CD14-positive monocyte (primary cell): ENCODE results near the gene TTC9B. TPM values are rescaled to one million over a fixed set of nuclear protein-coding genes. Genes with fewer than 3 reads are reported as not detected.

ENCODE experiments used
- DNase-seq, 3 donors: peaks; one replicate each; pipeline ENCODE4 v3.0.0-alpha.2; 2011 to 2022
- H2AFZ ChIP-seq: 2 replicates; pipeline ENCODE4 v1.6.0; 2012; ENCODE audit warnings: mild to moderate bottlenecking, low read depth, low read length, inconsistent platforms; ENCODE audit not compliant: insufficient read depth, poor library complexity, severe bottlenecking
- H3K27ac ChIP-seq, 2 donors: 1 replicate in 1 of 2; 2 replicates in 1 of 2; pipeline ENCODE4 v1.5.1; 2012 to 2013; ENCODE audit warnings: low read length in 2 of 2, control low read depth in 1 of 2, inconsistent platforms in 1 of 2, low read depth in 1 of 2, mild to moderate bottlenecking in 1 of 2
- H3K27me3 ChIP-seq, 2 donors: one replicate each; pipeline versions ENCODE4 v1.6.0 to v1.6.1; 2011 to 2013; ENCODE audit warnings: low read length in 2 of 2; ENCODE audit not compliant: control insufficient read depth in 2 of 2, insufficient read depth in 2 of 2
- H3K36me3 ChIP-seq, 2 donors: replicated peaks in 1 of 2; 1 replicate in 1 of 2; 2 replicates in 1 of 2; pipeline versions ENCODE4 v1.5.1 to v1.6.1; 2012 to 2013; ENCODE audit warnings: low read length in 2 of 2, control low read depth in 1 of 2, inconsistent platforms in 1 of 2, mild to moderate bottlenecking in 1 of 2; ENCODE audit not compliant: insufficient read depth in 2 of 2, control insufficient read depth in 1 of 2
- H3K4me1 ChIP-seq, 2 donors: 1 replicate in 1 of 2; 2 replicates in 1 of 2; pipeline versions ENCODE4 v1.5.1 to v1.6.1; 2012 to 2013; ENCODE audit warnings: low read length in 2 of 2, control low read depth in 1 of 2, inconsistent platforms in 1 of 2, mild to moderate bottlenecking in 1 of 2, moderate library complexity in 1 of 2; ENCODE audit not compliant: insufficient read depth in 2 of 2, control insufficient read depth in 1 of 2
- H3K4me2 ChIP-seq: replicated peaks from 2 replicates; pipeline ENCODE3; 2012; ENCODE audit warnings: low read length, moderate library complexity, mild to moderate bottlenecking; ENCODE audit not compliant: poor library complexity, severe bottlenecking; ENCODE audit errors: extremely low read depth
- H3K4me3 ChIP-seq, 3 experiments: fragments of 200-600 bp in 1 of 3; sonication (generic) in 1 of 3; replicated peaks in 1 of 3; 1 replicate in 2 of 3; 2 replicates in 1 of 3; pipeline ENCODE4 v1.5.1; 2011 to 2013; ENCODE audit warnings: low read length in 3 of 3, mild to moderate bottlenecking in 3 of 3, control low read depth in 2 of 3, low read depth in 2 of 3, inconsistent platforms in 1 of 3, moderate library complexity in 1 of 3
- H3K79me2 ChIP-seq: 2 replicates; pipeline ENCODE4 v1.6.0; 2012; ENCODE audit warnings: mild to moderate bottlenecking, control low read depth, inconsistent platforms, low read length, moderate library complexity; ENCODE audit not compliant: insufficient read depth
- H3K9ac ChIP-seq: 2 replicates; pipeline ENCODE4 v1.6.0; 2017; ENCODE audit warnings: low read length, mild to moderate bottlenecking; ENCODE audit not compliant: insufficient read depth, poor library complexity, severe bottlenecking
- H3K9me3 ChIP-seq, 2 donors: replicated peaks in 1 of 2; 1 replicate in 1 of 2; 2 replicates in 1 of 2; pipeline versions ENCODE4 v1.5.1 to v1.6.1; 2012 to 2013; ENCODE audit warnings: low read length in 2 of 2, control low read depth in 1 of 2; ENCODE audit not compliant: control insufficient read depth in 1 of 2, insufficient read depth in 1 of 2
- H4K20me1 ChIP-seq: 2 replicates; pipeline ENCODE4 v1.6.0; 2012; ENCODE audit warnings: mild to moderate bottlenecking, low read length, control low read depth, moderate library complexity; ENCODE audit not compliant: insufficient read depth
- H3K27ac Mint-ChIP-seq, 7 donors: one replicate each; pipeline ENCODE4 v1.8.0; 2020; ENCODE audit warnings: mild to moderate bottlenecking in 7 of 7, mixed read lengths in 7 of 7, moderate library complexity in 6 of 7, inconsistent platforms in 2 of 7
- H3K27me3 Mint-ChIP-seq, 3 donors: one replicate each; pipeline ENCODE4 v1.8.0; 2021 to 2022; ENCODE audit warnings: low read depth in 3 of 3, mild to moderate bottlenecking in 3 of 3, mixed read lengths in 3 of 3, moderate library complexity in 3 of 3, inconsistent platforms in 1 of 3
- H3K36me3 Mint-ChIP-seq, 2 donors: one replicate each; pipeline ENCODE4 v1.8.0; 2020; ENCODE audit warnings: mixed read lengths in 2 of 2, inconsistent platforms in 1 of 2, mild to moderate bottlenecking in 1 of 2
- H3K4me1 Mint-ChIP-seq: one replicate; pipeline ENCODE4 v1.8.0; 2020; ENCODE audit warnings: mild to moderate bottlenecking, mixed read lengths
- H3K4me3 Mint-ChIP-seq, 2 donors: one replicate each; pipeline ENCODE4 v1.8.0; 2020; ENCODE audit warnings: mild to moderate bottlenecking in 2 of 2, mixed read lengths in 2 of 2, moderate library complexity in 1 of 2
- H3K9me3 Mint-ChIP-seq, 7 donors: one replicate each; pipeline ENCODE4 v1.8.0; 2020 to 2022; ENCODE audit warnings: mixed read lengths in 7 of 7, mild to moderate bottlenecking in 6 of 7, moderate library complexity in 6 of 7, inconsistent platforms in 2 of 7
- WGBS: methylation state at CpG from one replicate; pipeline ENCODE4 v1.1.5; 2013; ENCODE audit warnings: missing lambda C conversion rate; ENCODE audit not compliant: insufficient coverage; 5-methylcytosine and 5-hydroxymethylcytosine counted together
- intact Hi-C, 2 donors: fragments of 100-400 bp; cut with micrococcal nuclease; formaldehyde crosslinking; loops; one replicate each; pipeline versions ENCODE4 v1.15.0 to v1.15.1; 2023
- polyA plus RNA-seq, 3 donors: library from polyadenylated mRNA; depleted of rRNA in 1 of 3; unstranded in 2 of 3; stranded (reverse) in 1 of 3; fragments of 300-500 nt in 2 of 3; fragments of >200 nt in 1 of 3; fragmentation: Illumina TruSeq in 2 of 3; gene quantifications; 1 replicate in 2 of 3; 2 replicates in 1 of 3; pipeline ENCODE4 v1.2.3, GENCODE V29; 2012 to 2021
- TF ChIP-seq, protein P1 (sequence below): fragments of 200-600 bp; IDR thresholded peaks from one replicate; pipeline ENCODE4 v1.8.0; 2022; ENCODE audit warnings: antibody characterized with exemption, mild to moderate bottlenecking

The TTC9B gene
- polyA plus RNA-seq, 3 donors: not detected

DNA sequence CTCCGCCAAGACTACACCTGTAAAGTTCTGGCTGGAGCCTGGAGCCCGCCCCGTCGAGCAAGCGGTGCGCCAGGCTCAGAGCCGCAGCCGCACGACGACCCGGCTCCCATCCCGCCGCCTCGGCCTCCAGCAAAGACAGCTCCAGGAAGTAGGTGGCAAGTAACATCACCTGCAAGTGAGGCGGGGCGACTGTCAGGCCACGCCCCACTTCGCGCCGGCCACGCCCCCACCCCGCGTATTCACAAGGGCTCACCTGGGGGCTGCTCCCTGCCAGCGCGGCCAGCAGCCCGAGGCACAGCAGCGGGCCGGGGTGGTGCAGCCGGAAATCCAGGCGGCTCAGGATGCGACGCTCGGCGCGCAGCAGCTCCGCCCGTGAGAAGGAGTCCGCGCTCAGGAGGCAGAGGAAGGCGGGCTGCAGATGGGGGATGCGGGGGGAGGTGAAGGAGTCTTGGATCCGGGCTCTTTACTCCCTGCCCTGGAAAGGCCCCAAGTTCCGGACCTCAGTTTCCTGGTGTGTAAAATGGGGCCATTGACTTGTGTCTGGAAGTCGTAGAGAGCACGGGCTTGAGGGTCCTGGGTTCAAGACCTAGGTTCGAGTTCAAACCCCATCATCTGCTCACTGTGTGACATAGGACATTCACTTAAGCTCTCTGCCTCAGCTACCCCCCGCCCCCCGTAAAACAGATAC lies 5.1 kb upstream of the TTC9B start:
- H3K36me3 Mint-ChIP-seq: peaks cover 2 to 6% of the 10 kb centered on the region in 2 donors
- no peaks in the 10 kb centered on the region for H3K79me2 ChIP-seq
- H2AFZ ChIP-seq: no peak overlapping the region
- TF ChIP-seq, protein P1, sequence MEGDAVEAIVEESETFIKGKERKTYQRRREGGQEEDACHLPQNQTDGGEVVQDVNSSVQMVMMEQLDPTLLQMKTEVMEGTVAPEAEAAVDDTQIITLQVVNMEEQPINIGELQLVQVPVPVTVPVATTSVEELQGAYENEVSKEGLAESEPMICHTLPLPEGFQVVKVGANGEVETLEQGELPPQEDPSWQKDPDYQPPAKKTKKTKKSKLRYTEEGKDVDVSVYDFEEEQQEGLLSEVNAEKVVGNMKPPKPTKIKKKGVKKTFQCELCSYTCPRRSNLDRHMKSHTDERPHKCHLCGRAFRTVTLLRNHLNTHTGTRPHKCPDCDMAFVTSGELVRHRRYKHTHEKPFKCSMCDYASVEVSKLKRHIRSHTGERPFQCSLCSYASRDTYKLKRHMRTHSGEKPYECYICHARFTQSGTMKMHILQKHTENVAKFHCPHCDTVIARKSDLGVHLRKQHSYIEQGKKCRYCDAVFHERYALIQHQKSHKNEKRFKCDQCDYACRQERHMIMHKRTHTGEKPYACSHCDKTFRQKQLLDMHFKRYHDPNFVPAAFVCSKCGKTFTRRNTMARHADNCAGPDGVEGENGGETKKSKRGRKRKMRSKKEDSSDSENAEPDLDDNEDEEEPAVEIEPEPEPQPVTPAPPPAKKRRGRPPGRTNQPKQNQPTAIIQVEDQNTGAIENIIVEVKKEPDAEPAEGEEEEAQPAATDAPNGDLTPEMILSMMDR: no peak
- peaks cover 11 to 39% (median 24%) of the 10 kb centered on the region in 7 donors for H3K9me3 Mint-ChIP-seq
- H3K4me1 ChIP-seq: no peaks in the 10 kb centered on the region
- peak overlapping the region in 1 of 2 donors; percentile 76 for H3K4me3 Mint-ChIP-seq
- H3K9ac ChIP-seq: no peak overlapping the region
- H3K4me1 Mint-ChIP-seq: peaks cover 15% of the 10 kb centered on the region
- H3K27me3 ChIP-seq: peaks cover 51 to 84% of the 10 kb centered on the region in 2 donors
- peaks cover 89 to 96% (median 95%) of the 10 kb centered on the region in 3 donors for H3K27me3 Mint-ChIP-seq
- H3K4me3 ChIP-seq: no peak overlapping the region
- no peak for DNase-seq
- no peaks in the 10 kb centered on the region for H3K36me3 ChIP-seq
- H4K20me1 ChIP-seq: no peaks in the 10 kb centered on the region
- intact Hi-C loops: loop anchor here in 1 of 2 donors (5.0 kb wide), 1 partner anchor 81 kb away; no protein-coding TSS in a partner anchor
- H3K27ac Mint-ChIP-seq: no peak overlapping the region
- peaks cover 10 to 32% of the 10 kb centered on the region in 2 donors for H3K9me3 ChIP-seq
- no peak overlapping the region for H3K4me2 ChIP-seq
- no peak overlapping the region for H3K27ac ChIP-seq
- 20% methylated on average over 42 of the region's 48 CpGs for WGBS

DNA sequence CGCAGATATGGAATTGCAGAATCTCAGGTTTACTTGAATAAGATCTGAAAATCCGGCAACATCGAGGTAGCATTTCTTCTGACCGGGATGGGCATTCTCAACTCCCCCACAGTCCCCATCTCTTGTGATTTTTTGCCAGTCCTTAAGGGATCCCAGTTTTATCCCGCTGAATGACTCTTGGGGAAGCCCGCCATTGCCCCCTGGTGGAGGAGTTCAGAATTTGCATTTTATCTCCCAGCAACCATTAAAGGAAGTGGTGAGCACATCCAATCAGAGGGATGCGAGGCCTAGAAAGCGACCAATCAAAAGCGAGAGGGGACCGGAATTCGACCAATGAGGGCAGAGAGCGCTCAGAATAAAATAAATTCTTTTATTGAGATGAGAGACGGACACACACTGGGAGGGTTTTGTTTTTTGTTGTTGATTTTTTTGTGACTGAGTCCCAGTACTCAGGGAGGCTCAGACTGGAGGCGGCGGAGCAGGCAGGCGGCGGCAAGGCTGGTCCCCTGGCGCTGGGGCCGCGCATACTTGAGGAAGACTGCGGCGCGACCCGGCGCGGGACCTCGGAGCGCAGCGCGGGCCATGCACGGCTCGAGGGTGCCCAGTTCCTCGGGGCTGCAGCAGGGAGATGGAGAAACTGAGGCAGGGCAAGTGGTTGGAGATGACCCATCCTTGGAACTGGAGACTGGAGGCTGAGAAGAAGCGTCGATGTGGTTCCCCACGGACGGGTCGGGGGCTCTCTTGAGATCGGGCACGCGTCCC lies 3.9 kb upstream of the TTC9B start:
- Mint-ChIP-seq H3K27me3 (peaks cover 86 to 94% (median 94%) of the 10 kb centered on the region in 3 donors), H3K4me3 (peak overlapping the region in 1 of 2 donors; percentile 69), H3K9me3 (peaks cover 11 to 39% (median 26%) of the 10 kb centered on the region in 7 donors), H3K36me3 (peaks cover 2 to 6% of the 10 kb centered on the region in 2 donors), H3K4me1 (peaks cover 15% of the 10 kb centered on the region), H3K27ac (peak overlapping the region in 1 of 7 donors; percentile 41)
- Histone ChIP-seq H4K20me1 (no peaks in the 10 kb centered on the region), H3K9me3 (peaks cover 10 to 32% of the 10 kb centered on the region in 2 donors), H3K4me1 (no peaks in the 10 kb centered on the region), H2AFZ (no peak overlapping the region), H3K9ac (no peak overlapping the region), H3K4me3 (no peak overlapping the region), H3K27ac (no peak overlapping the region), H3K79me2 (no peaks in the 10 kb centered on the region), H3K4me2 (no peak overlapping the region), H3K27me3 (peaks cover 52 to 80% of the 10 kb centered on the region in 2 donors), H3K36me3 (no peaks in the 10 kb centered on the region)
- peak; percentile 75 to 84 (median 83) for DNase-seq
- intact Hi-C loops: loop anchor here (1.0 to 5.0 kb wide), 2 partner anchors 80 to 83 kb away; no protein-coding TSS in a partner anchor
- TF ChIP-seq, protein P1: peak; percentile 82
- 55% methylated on average over 31 of the region's 41 CpGs for WGBS
